ENCODE measurements around the gene NT5DC2.

NT5DC2 gene

GRCh38 chr3:52533623-52534280 is at the start of gene NT5DC2:
Gene NT5DC2 (minus strand): TSS chr3:52533857. CDS start chr3:52533737, 120 bp downstream.
- DNase-seq (ENCODE audit: low read depth in 1 of 2, low spot score in 1 of 2), result peak; percentile 24 to 53

GRCh38 chr3:52574056-52574965 is 40.7 kb upstream of the NT5DC2 start:
- no peak for DNase-seq (ENCODE audit: low read depth in 1 of 2, low spot score in 1 of 2)

- DNase-seq (ENCODE audit: low read depth in 1 of 2, low spot score in 1 of 2), result no peak
These were observed 38.6 kb upstream of the NT5DC2 start for GRCh38 chr3:52572221-52572620.

GRCh38 chr3:52570076-52570475 is 36.4 kb upstream of the NT5DC2 start:
- no peak for DNase-seq (ENCODE audit: low read depth in 1 of 2, low spot score in 1 of 2)

GRCh38 chr3:52568069-52568468 is 34.4 kb upstream of the NT5DC2 start:
- DNase-seq (ENCODE audit: low read depth in 1 of 2, low spot score in 1 of 2), result no peak

GRCh38 chr3:52563984-52564383 is 30.3 kb upstream of the NT5DC2 start:
- no peak for DNase-seq (ENCODE audit: low read depth in 1 of 2, low spot score in 1 of 2)

GRCh38 chr3:52561028-52561747 is 27.5 kb upstream of the NT5DC2 start:
- no peak for DNase-seq (ENCODE audit: low read depth in 1 of 2, low spot score in 1 of 2)

- DNase-seq (ENCODE audit: low read depth in 1 of 2, low spot score in 1 of 2), result no peak
These were observed 24.8 kb upstream of the NT5DC2 start for GRCh38 chr3:52558436-52558835.

GRCh38 chr3:52557011-52557960 is 23.6 kb upstream of the NT5DC2 start:
- DNase-seq (ENCODE audit: low read depth in 1 of 2, low spot score in 1 of 2), result no peak

- no peak for DNase-seq (ENCODE audit: low read depth in 1 of 2, low spot score in 1 of 2)
These were observed 21.4 kb upstream of the NT5DC2 start for GRCh38 chr3:52555056-52555455.

GRCh38 chr3:52554026-52554755 is 20.5 kb upstream of the NT5DC2 start:
- no peak for DNase-seq (ENCODE audit: low read depth in 1 of 2, low spot score in 1 of 2)

GRCh38 chr3:52552089-52552488 is 18.4 kb upstream of the NT5DC2 start:
- no peak for DNase-seq (ENCODE audit: low read depth in 1 of 2, low spot score in 1 of 2)

- no peak for DNase-seq (ENCODE audit: low read depth in 1 of 2, low spot score in 1 of 2)
These were observed 17.5 kb upstream of the NT5DC2 start for GRCh38 chr3:52551118-52551517.

GRCh38 chr3:52547143-52547542 is 13.5 kb upstream of the NT5DC2 start:
- DNase-seq (ENCODE audit: low read depth in 1 of 2, low spot score in 1 of 2), result no peak

- DNase-seq (ENCODE audit: low read depth in 1 of 2, low spot score in 1 of 2), result no peak
These were observed 12.6 kb upstream of the NT5DC2 start for GRCh38 chr3:52546111-52546901.

GRCh38 chr3:52544937-52545336 is 11.3 kb upstream of the NT5DC2 start:
- no peak for DNase-seq (ENCODE audit: low read depth in 1 of 2, low spot score in 1 of 2)

- no peak for DNase-seq (ENCODE audit: low read depth in 1 of 2, low spot score in 1 of 2)
These were observed 7.4 kb upstream of the NT5DC2 start for GRCh38 chr3:52541050-52541449.

- no peak for DNase-seq (ENCODE audit: low read depth in 1 of 2, low spot score in 1 of 2)
These were observed 5.5 kb upstream of the NT5DC2 start for GRCh38 chr3:52539010-52539653.

All from stimulated activated CD4-positive, alpha-beta T cell treated with anti-CD3 and anti-CD28 coated beads, Interleukin-15, amount 100 ng/mL, for 1 hour (primary cell).